ENCODE measurements around the gene PLCE1. TPM values are rescaled to one million over a fixed set of nuclear protein-coding genes. Genes with fewer than 3 reads are reported as not detected.

The PLCE1 gene
- total RNA-seq, 2 experiments from 2014 or later, result 0.03 TPM; not detected in 1

- CTCF ChIA-PET, result no interaction called here
- intact Hi-C loops (cut with DNase I, micrococcal nuclease), result no loop called here
- H3K4me3 ChIP-seq (ENCODE audit: low read length), result no peak overlapping the region
- H3K4me3 Mint-ChIP-seq, result no peak overlapping the region
- DNase-seq (no peak), ATAC-seq (ENCODE audit: poor library complexity) (no peak)
- TF ChIP-seq, protein P1, sequence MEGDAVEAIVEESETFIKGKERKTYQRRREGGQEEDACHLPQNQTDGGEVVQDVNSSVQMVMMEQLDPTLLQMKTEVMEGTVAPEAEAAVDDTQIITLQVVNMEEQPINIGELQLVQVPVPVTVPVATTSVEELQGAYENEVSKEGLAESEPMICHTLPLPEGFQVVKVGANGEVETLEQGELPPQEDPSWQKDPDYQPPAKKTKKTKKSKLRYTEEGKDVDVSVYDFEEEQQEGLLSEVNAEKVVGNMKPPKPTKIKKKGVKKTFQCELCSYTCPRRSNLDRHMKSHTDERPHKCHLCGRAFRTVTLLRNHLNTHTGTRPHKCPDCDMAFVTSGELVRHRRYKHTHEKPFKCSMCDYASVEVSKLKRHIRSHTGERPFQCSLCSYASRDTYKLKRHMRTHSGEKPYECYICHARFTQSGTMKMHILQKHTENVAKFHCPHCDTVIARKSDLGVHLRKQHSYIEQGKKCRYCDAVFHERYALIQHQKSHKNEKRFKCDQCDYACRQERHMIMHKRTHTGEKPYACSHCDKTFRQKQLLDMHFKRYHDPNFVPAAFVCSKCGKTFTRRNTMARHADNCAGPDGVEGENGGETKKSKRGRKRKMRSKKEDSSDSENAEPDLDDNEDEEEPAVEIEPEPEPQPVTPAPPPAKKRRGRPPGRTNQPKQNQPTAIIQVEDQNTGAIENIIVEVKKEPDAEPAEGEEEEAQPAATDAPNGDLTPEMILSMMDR (IDR thresholded peaks at IDR 0.05), result no peak
- no peaks in the 10 kb centered on the region for H3K4me1 Mint-ChIP-seq (ENCODE audit: low read depth)
- no peak overlapping the region for H3K27ac ChIP-seq (ENCODE audit: low read depth in 1 of 2, low read length in 2 of 2)
- H3K36me3 Mint-ChIP-seq (ENCODE audit: low read depth), result no peaks in the 10 kb centered on the region
- POLR2A ChIA-PET, result no interaction called here
- no peaks in the 10 kb centered on the region for H3K9me3 ChIP-seq (ENCODE audit: control insufficient read depth in 1 of 2, insufficient read depth in 1 of 2, low read length in 2 of 2)
- H3K27me3 ChIP-seq (ENCODE audit: control insufficient read depth in 1 of 2, insufficient read depth in 2 of 2, low read length in 2 of 2), result no peaks in the 10 kb centered on the region
- no peaks in the 10 kb centered on the region for H3K36me3 ChIP-seq (ENCODE audit: insufficient read depth, low read length)
- H3K27ac Mint-ChIP-seq, result no peak overlapping the region
- H3K27me3 Mint-ChIP-seq, result peaks cover 4% of the 10 kb centered on the region
- peaks cover 2% of the 10 kb centered on the region for H3K9me3 Mint-ChIP-seq
- no peaks in the 10 kb centered on the region for H3K4me1 ChIP-seq (ENCODE audit: insufficient read depth, low read length)
Observed at GRCh38 chr10:93977442-93977841, 16.3 kb upstream of the PLCE1 start.

- TF ChIP-seq, protein P1 (IDR thresholded peaks at IDR 0.05), result no peak
- CTCF ChIA-PET, result no interaction called here
- no peaks in the 10 kb centered on the region for H3K36me3 ChIP-seq (ENCODE audit: insufficient read depth, low read length)
- no peaks in the 10 kb centered on the region for H3K27me3 ChIP-seq (ENCODE audit: control insufficient read depth in 1 of 2, insufficient read depth in 2 of 2, low read length in 2 of 2)
- no peaks in the 10 kb centered on the region for H3K4me1 ChIP-seq (ENCODE audit: insufficient read depth, low read length)
- H3K27ac Mint-ChIP-seq, result no peak overlapping the region
- no peak overlapping the region for H3K27ac ChIP-seq (ENCODE audit: low read depth in 1 of 2, low read length in 2 of 2)
- DNase-seq, result no peak
- no peak overlapping the region for H3K4me3 ChIP-seq (ENCODE audit: low read length)
- POLR2A ChIA-PET, result no interaction called here
- no peaks in the 10 kb centered on the region for H3K27me3 Mint-ChIP-seq
- H3K9me3 ChIP-seq (ENCODE audit: control insufficient read depth in 1 of 2, insufficient read depth in 1 of 2, low read length in 2 of 2), result no peaks in the 10 kb centered on the region
- peaks cover 2% of the 10 kb centered on the region for H3K9me3 Mint-ChIP-seq
- intact Hi-C loops (cut with DNase I, micrococcal nuclease), result no loop called here
- no peak overlapping the region for H3K4me3 Mint-ChIP-seq
- no peak for ATAC-seq (ENCODE audit: poor library complexity)
- H3K36me3 Mint-ChIP-seq (ENCODE audit: low read depth), result no peaks in the 10 kb centered on the region
- H3K4me1 Mint-ChIP-seq (ENCODE audit: low read depth), result no peaks in the 10 kb centered on the region
Observed at GRCh38 chr10:93980486-93980885, 13.2 kb upstream of the PLCE1 start.

DNA sequence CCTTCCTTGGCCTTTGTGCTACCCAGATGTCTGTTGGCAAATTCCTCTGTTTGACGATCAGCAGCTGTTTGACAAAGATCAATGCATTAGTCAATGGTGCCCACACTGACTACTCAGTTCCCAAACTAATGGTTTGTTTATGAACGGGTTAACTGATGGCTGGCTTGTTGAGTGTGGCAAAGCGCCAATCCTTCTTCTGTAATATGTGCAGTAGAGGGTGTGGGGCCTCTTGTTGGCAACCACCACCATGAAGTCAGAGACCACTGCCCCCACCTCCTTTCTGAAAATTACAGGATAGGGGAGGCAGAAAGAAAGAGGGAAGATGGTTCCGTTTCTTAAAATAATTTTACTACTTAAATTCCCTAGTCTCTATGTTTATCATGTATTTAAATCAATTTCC lies 2.6 kb upstream of the PLCE1 start:
- intact Hi-C loops (cut with DNase I, micrococcal nuclease), result no loop called here
- no peak for DNase-seq
- no peak for ATAC-seq (ENCODE audit: poor library complexity)
- Mint-ChIP-seq H3K4me3 (no peak overlapping the region), H3K27ac (no peak overlapping the region), H3K27me3 (peaks cover 68% of the 10 kb centered on the region), H3K9me3 (no peaks in the 10 kb centered on the region), H3K4me1 (ENCODE audit: low read depth) (no peaks in the 10 kb centered on the region), H3K36me3 (ENCODE audit: low read depth) (no peaks in the 10 kb centered on the region)
- ChIA-PET POLR2A (no interaction called here), CTCF (no interaction called here)
- Histone ChIP-seq H3K27ac (ENCODE audit: low read depth in 1 of 2, low read length in 2 of 2) (no peak overlapping the region), H3K4me1 (ENCODE audit: insufficient read depth, low read length) (peaks cover 2% of the 10 kb centered on the region), H3K9me3 (ENCODE audit: control insufficient read depth in 1 of 2, insufficient read depth in 1 of 2, low read length in 2 of 2) (peaks cover 0 to 5% of the 10 kb centered on the region in 2 experiments), H3K27me3 (ENCODE audit: control insufficient read depth in 1 of 2, insufficient read depth in 2 of 2, low read length in 2 of 2) (peaks cover 34 to 40% of the 10 kb centered on the region in 2 experiments), H3K4me3 (ENCODE audit: low read length) (no peak overlapping the region), H3K36me3 (ENCODE audit: insufficient read depth, low read length) (no peaks in the 10 kb centered on the region)
- TF ChIP-seq, protein P1 (IDR thresholded peaks at IDR 0.05), result no peak

Data from CD4-positive, alpha-beta T cell (primary cell).